ENCODE data around the gene PCED1B.

- TF ChIP-seq CTCF (IDR thresholded peaks at IDR 0.05) (no peak), POLR2A (IDR thresholded peaks at IDR 0.05) (no peak)
These were observed 3.6 kb downstream of the PCED1B start for GRCh38 chr12:47082796-47083621.

Measured in testis (tissue), 2 donors.